Glutamatergic neuron (in vitro differentiated cells): ENCODE measurements around the gene CX3CL1. TPM values are rescaled to one million over a fixed set of nuclear protein-coding genes. Genes with fewer than 3 reads are reported as not detected.

Source experiments
- DNase-seq: peaks from one replicate; pipeline ENCODE4 v3.0.0; 2022
- H3K27ac Mint-ChIP-seq: one replicate; pipeline ENCODE4 v1.8.0; 2020; ENCODE audit warnings: mild to moderate bottlenecking, mixed read lengths, inconsistent platforms; ENCODE audit not compliant: unreplicated experiment
- H3K27me3 Mint-ChIP-seq: one replicate; pipeline ENCODE4 v1.8.0; 2020; ENCODE audit warnings: mild to moderate bottlenecking, moderate library complexity, mixed read lengths, inconsistent platforms; ENCODE audit not compliant: unreplicated experiment
- H3K36me3 Mint-ChIP-seq: one replicate; pipeline ENCODE4 v1.8.0; 2020; ENCODE audit warnings: mild to moderate bottlenecking, mixed read lengths, inconsistent platforms; ENCODE audit not compliant: unreplicated experiment
- H3K4me1 Mint-ChIP-seq: one replicate; pipeline ENCODE4 v1.8.0; 2020; ENCODE audit warnings: mild to moderate bottlenecking, low read depth, mixed read lengths, inconsistent platforms; ENCODE audit not compliant: unreplicated experiment
- H3K4me3 Mint-ChIP-seq: one replicate; pipeline ENCODE4 v1.8.0; 2020; ENCODE audit warnings: mild to moderate bottlenecking, mixed read lengths, inconsistent platforms; ENCODE audit not compliant: unreplicated experiment
- H3K9me3 Mint-ChIP-seq: one replicate; pipeline ENCODE4 v1.8.0; 2020; ENCODE audit warnings: mild to moderate bottlenecking, moderate library complexity, mixed read lengths, inconsistent platforms; ENCODE audit not compliant: unreplicated experiment
- CTCF ChIP-seq: fragments of 200-600 bp; sonication (generic); IDR thresholded peaks from one replicate; pipeline ENCODE4 v1.5.0; 2021; ENCODE audit not compliant: partially characterized antibody, unreplicated experiment
- total RNA-seq: library from RNA; stranded (reverse); fragmentation: NEBNext Ultra II Directional; extraction: Animal tissue kit (Norgen Biotek cat#: 25700); gene quantifications from one replicate; pipeline ENCODE4 v1.2.1, GENCODE V29; 2021; ENCODE audit not compliant: unreplicated experiment

The CX3CL1 gene
- total RNA-seq, 1 donor from 2014 or later: not detected

GRCh38 chr16:57427307-57427706 is 55.0 kb downstream of the CX3CL1 start:
- DNase-seq: no peak

GRCh38 chr16:57427824-57428223 is 55.5 kb downstream of the CX3CL1 start:
- Mint-ChIP-seq H3K4me1 (no peaks in the 10 kb centered on the region), H3K27ac (no peak overlapping the region), H3K9me3 (peaks cover 3% of the 10 kb centered on the region), H3K4me3 (no peak overlapping the region), H3K27me3 (no peaks in the 10 kb centered on the region), H3K36me3 (peaks cover 4% of the 10 kb centered on the region)
- TF ChIP-seq CTCF: no peak
- DNase-seq: no peak

More at GRCh38 chr16:57427307-57427706, 55.0 kb downstream of the CX3CL1 start:
- H3K4me3 Mint-ChIP-seq: no peak overlapping the region
- peaks cover 4% of the 10 kb centered on the region for H3K36me3 Mint-ChIP-seq
- no peaks in the 10 kb centered on the region for H3K27me3 Mint-ChIP-seq
- no peak for TF ChIP-seq CTCF
- peaks cover 3% of the 10 kb centered on the region for H3K9me3 Mint-ChIP-seq
- peak overlapping the region; percentile 41 for H3K27ac Mint-ChIP-seq
- H3K4me1 Mint-ChIP-seq: no peaks in the 10 kb centered on the region

GRCh38 chr16:57430955-57431354 is 58.7 kb downstream of the CX3CL1 start:
- Mint-ChIP-seq H3K9me3 (peaks cover 3% of the 10 kb centered on the region), H3K27me3 (no peaks in the 10 kb centered on the region), H3K4me1 (no peaks in the 10 kb centered on the region), H3K4me3 (no peak overlapping the region), H3K27ac (no peak overlapping the region), H3K36me3 (peaks cover 4% of the 10 kb centered on the region)
- DNase-seq: no peak
- TF ChIP-seq CTCF: no peak

- H3K36me3 Mint-ChIP-seq: peaks cover 2% of the 10 kb centered on the region
- no peak for TF ChIP-seq CTCF
These were observed 60.2 kb downstream of the CX3CL1 start for GRCh38 chr16:57432505-57432904.

GRCh38 chr16:57432989-57433388 is 60.7 kb downstream of the CX3CL1 start:
- DNase-seq: no peak
- Mint-ChIP-seq H3K27ac (no peak overlapping the region), H3K36me3 (no peaks in the 10 kb centered on the region)

More at GRCh38 chr16:57432505-57432904, 60.2 kb downstream of the CX3CL1 start:
- Mint-ChIP-seq H3K27me3 (no peaks in the 10 kb centered on the region), H3K4me1 (no peaks in the 10 kb centered on the region), H3K4me3 (no peak overlapping the region), H3K27ac (no peak overlapping the region), H3K9me3 (peaks cover 2% of the 10 kb centered on the region)
- DNase-seq: no peak

More at GRCh38 chr16:57432989-57433388, 60.7 kb downstream of the CX3CL1 start:
- no peak overlapping the region for H3K4me3 Mint-ChIP-seq
- H3K4me1 Mint-ChIP-seq: no peaks in the 10 kb centered on the region
- no peak for TF ChIP-seq CTCF
- no peaks in the 10 kb centered on the region for H3K27me3 Mint-ChIP-seq
- peaks cover 2% of the 10 kb centered on the region for H3K9me3 Mint-ChIP-seq
